ENCODE results near the gene KNOP1. TPM values are rescaled to one million over a fixed set of nuclear protein-coding genes. Genes with fewer than 3 reads are reported as not detected.

The KNOP1 gene
- total and polyA plus RNA-seq, 2 of the 13 experiments (the other 11 are each of a cell fraction or from before 2014, with no cell fraction given): 21.2 to 57.5 TPM

GRCh38 chr16:19655242-19655777, 62.7 kb downstream of the KNOP1 start:
- no peaks in the 10 kb centered on the region for H3K9me3 ChIP-seq (ENCODE audit: low read length)
- no peak for DNase-seq (ENCODE audit: low spot score)
- H4K20me1 ChIP-seq (ENCODE audit: insufficient read depth, low read length): no peaks in the 10 kb centered on the region
- in situ Hi-C loops (cut with HindIII; ENCODE audit: extremely low pct_ligation_motif_present, low pct_unique_long_range_greater_than_20kb): no loop called here
- H3K4me1 ChIP-seq (ENCODE audit: insufficient read depth, low read length): peaks cover 1% of the 10 kb centered on the region
- no peak overlapping the region for H2AFZ ChIP-seq (ENCODE audit: low read length)
- H3K79me2 ChIP-seq (ENCODE audit: insufficient read depth, low read length): no peaks in the 10 kb centered on the region
- H3K4me3 ChIP-seq (replicated peaks in 1 of 3; ENCODE audit: insufficient read depth in 1 of 3, low read depth in 2 of 3, low read length in 3 of 3): no peak overlapping the region
- H3K27ac ChIP-seq (ENCODE audit: extremely low read length, insufficient read depth, low read length): no peak overlapping the region
- no peak for FAIRE-seq
- no peak for TF ChIP-seq ZNF720 (CRISPR knock-in tag; IDR thresholded peaks at IDR 0.05)
- TF ChIP-seq, protein P1, sequence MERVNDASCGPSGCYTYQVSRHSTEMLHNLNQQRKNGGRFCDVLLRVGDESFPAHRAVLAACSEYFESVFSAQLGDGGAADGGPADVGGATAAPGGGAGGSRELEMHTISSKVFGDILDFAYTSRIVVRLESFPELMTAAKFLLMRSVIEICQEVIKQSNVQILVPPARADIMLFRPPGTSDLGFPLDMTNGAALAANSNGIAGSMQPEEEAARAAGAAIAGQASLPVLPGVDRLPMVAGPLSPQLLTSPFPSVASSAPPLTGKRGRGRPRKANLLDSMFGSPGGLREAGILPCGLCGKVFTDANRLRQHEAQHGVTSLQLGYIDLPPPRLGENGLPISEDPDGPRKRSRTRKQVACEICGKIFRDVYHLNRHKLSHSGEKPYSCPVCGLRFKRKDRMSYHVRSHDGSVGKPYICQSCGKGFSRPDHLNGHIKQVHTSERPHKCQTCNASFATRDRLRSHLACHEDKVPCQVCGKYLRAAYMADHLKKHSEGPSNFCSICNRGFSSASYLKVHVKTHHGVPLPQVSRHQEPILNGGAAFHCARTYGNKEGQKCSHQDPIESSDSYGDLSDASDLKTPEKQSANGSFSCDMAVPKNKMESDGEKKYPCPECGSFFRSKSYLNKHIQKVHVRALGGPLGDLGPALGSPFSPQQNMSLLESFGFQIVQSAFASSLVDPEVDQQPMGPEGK (CRISPR knock-in tag; IDR thresholded peaks at IDR 0.05): no peak
- no peaks in the 10 kb centered on the region for H3K36me3 ChIP-seq (replicated peaks in 1 of 2; ENCODE audit: control insufficient read depth in 1 of 2, insufficient read depth in 2 of 2, low read length in 2 of 2)
- 65% methylated on average over 9 of the region's 9 CpGs for WGBS (ENCODE audit: low lambda C conversion rate)
- intact Hi-C loops (cut with micrococcal nuclease; ENCODE audit: unreplicated experiment): no loop called here
- ATAC-seq: no peak
- no TSS peak for BruUV-seq (replicated peaks)
- no peak overlapping the region for H3K9ac ChIP-seq (ENCODE audit: insufficient read depth, low read depth, low read length)
- ChIA-PET CTCF (ENCODE audit: low intra/inter-chr PET ratio, low total read pairs) (no interaction called here), POLR2A (no interaction called here)
- H3K4me2 ChIP-seq (ENCODE audit: low read depth, low read length): no peak overlapping the region
- H3K27me3 ChIP-seq (ENCODE audit: control insufficient read depth in 1 of 2, insufficient read depth in 2 of 2, low read length in 2 of 2): no peaks in the 10 kb centered on the region

GRCh38 chr16:19654147-19654546, 63.9 kb downstream of the KNOP1 start:
- no peak overlapping the region for H2AFZ ChIP-seq (ENCODE audit: low read length)
- in situ Hi-C loops (cut with HindIII; ENCODE audit: extremely low pct_ligation_motif_present, low pct_unique_long_range_greater_than_20kb) (no loop called here), intact Hi-C loops (cut with micrococcal nuclease; ENCODE audit: unreplicated experiment) (no loop called here)
- no peaks in the 10 kb centered on the region for H3K27me3 ChIP-seq (ENCODE audit: control insufficient read depth in 1 of 2, insufficient read depth in 2 of 2, low read length in 2 of 2)
- peaks cover 10% of the 10 kb centered on the region for H3K4me1 ChIP-seq (ENCODE audit: insufficient read depth, low read length)
- H3K27ac ChIP-seq (ENCODE audit: extremely low read length, insufficient read depth, low read length): no peak overlapping the region
- POLR2A ChIA-PET: no interaction called here
- CTCF ChIA-PET (ENCODE audit: low intra/inter-chr PET ratio, low total read pairs): no interaction called here
- DNase-seq (ENCODE audit: low spot score) (no peak), FAIRE-seq (no peak), ATAC-seq (no peak)
- WGBS (ENCODE audit: low lambda C conversion rate): 65% methylated on average over 9 of the region's 9 CpGs
- no peak overlapping the region for H3K4me3 ChIP-seq (replicated peaks in 1 of 3; ENCODE audit: insufficient read depth in 1 of 3, low read depth in 2 of 3, low read length in 3 of 3)
- TF ChIP-seq ZNF788 (CRISPR knock-in tag; IDR thresholded peaks at IDR 0.05; ENCODE audit: borderline replicate concordance) (no peak), MNT (IDR thresholded peaks at IDR 0.05) (peak; percentile 97)
- H3K36me3 ChIP-seq (replicated peaks in 1 of 2; ENCODE audit: control insufficient read depth in 1 of 2, insufficient read depth in 2 of 2, low read length in 2 of 2): no peaks in the 10 kb centered on the region
- H3K4me2 ChIP-seq (ENCODE audit: low read depth, low read length): no peak overlapping the region
- no peaks in the 10 kb centered on the region for H4K20me1 ChIP-seq (ENCODE audit: insufficient read depth, low read length)
- no peaks in the 10 kb centered on the region for H3K79me2 ChIP-seq (ENCODE audit: insufficient read depth, low read length)
- no peaks in the 10 kb centered on the region for H3K9me3 ChIP-seq (ENCODE audit: low read length)
- no peak overlapping the region for H3K9ac ChIP-seq (ENCODE audit: insufficient read depth, low read depth, low read length)
- BruUV-seq (replicated peaks): no TSS peak

Other genes with a start within 250 kb of the KNOP1 start
- gene GDE1, start 196.1 kb downstream of the KNOP1 start, total RNA-seq (2016; rRNA removed; fragmentation: Illumina TruSeq; extraction: Trizol): 55.1 and 59.0 TPM in 2 replicates
- 35.9 and 38.9 TPM in 2 replicates for gene GDE1, start 196.1 kb downstream of the KNOP1 start, polyA plus RNA-seq (2011; rRNA removed)
- gene CCP110, start 194.3 kb downstream of the KNOP1 start, total RNA-seq (2016; rRNA removed; fragmentation: Illumina TruSeq; extraction: Trizol): 11.1 and 19.9 TPM in 2 replicates
- 8.6 and 10.0 TPM in 2 replicates for gene CCP110, start 194.3 kb downstream of the KNOP1 start, polyA plus RNA-seq (2011; rRNA removed)
- gene VPS35L, start 162.5 kb downstream of the KNOP1 start, total RNA-seq (2016; rRNA removed; fragmentation: Illumina TruSeq; extraction: Trizol): 0.97 and 1.4 TPM in 2 replicates
- gene VPS35L, start 162.5 kb downstream of the KNOP1 start, polyA plus RNA-seq (2011; rRNA removed): 1.6 and 1.9 TPM in 2 replicates
- 7.3 and 11.9 TPM in 2 replicates for gene IQCK, start within 50 bp of the KNOP1 start, total RNA-seq (2016; rRNA removed; fragmentation: Illumina TruSeq; extraction: Trizol)
- 3.0 and 5.1 TPM in 2 replicates for gene IQCK, start within 50 bp of the KNOP1 start, polyA plus RNA-seq (2011; rRNA removed)
- gene GPRC5B, start 166.6 kb upstream of the KNOP1 start, total RNA-seq (2016; rRNA removed; fragmentation: Illumina TruSeq; extraction: Trizol): 0.24 and 0.53 TPM in 2 replicates
- gene GPRC5B, start 166.6 kb upstream of the KNOP1 start, polyA plus RNA-seq (2011; rRNA removed): 0.46 and 0.52 TPM in 2 replicates

Data from HepG2 (cell line).